SH-SY5Y (cell line): ENCODE measurements around the gene SIX6.

Source experiments
- GATA2 ChIP-seq: IDR thresholded peaks from 2 replicates; pipeline ENCODE4 v1.6.1; 2011; ENCODE audit warnings: mild to moderate bottlenecking, low read depth, low read length
- GATA3 ChIP-seq: IDR thresholded peaks from 2 replicates; pipeline ENCODE4 v1.6.1; 2011; ENCODE audit warnings: low read depth, mild to moderate bottlenecking, low read length, moderate library complexity

Gene SIX6

DNA sequence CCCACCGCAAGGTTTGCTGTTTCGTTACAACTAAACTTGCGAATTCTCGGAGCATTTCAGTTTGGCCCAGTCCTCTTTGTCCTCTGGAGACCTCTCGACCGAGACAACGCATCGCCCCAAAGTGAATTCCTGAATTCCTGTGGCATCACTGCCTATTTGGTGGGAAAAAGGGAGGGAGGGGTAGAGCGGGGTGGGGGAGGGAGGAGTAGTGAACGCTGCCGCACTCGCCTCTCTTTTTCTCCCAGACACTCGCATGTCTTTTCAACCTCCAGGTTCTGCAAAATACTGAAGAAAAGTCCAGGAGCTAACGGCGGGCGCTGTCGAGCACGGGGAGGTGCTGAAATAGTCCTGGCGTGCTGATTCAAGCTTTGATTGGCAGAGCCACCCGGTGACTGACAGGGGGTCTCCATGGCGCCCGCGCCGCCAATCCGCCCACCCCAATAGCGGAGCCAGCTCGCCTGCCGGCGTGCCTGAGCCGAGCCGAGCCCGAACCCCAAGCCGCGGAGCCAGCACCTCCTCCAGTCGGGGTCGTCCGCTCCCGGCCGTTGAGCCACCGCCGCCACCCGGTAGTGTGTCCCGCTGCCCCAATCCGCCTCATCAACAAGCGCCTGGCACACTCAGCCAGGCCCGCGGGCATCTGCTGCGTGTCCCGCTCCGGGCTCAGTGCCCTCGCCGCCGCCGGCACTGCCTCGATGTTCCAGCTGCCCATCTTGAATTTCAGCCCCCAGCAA is at the start of gene SIX6:
TSS of gene SIX6 (plus strand) at position 440 of the 731 bp plus-strand sequence. CDS start at position 693, 253 bp downstream.
- TF ChIP-seq GATA3 = no peak
- TF ChIP-seq GATA2 = no peak

GRCh38 chr14:60482743-60483142 is 26.2 kb upstream of the SIX6 start:
- no peak for TF ChIP-seq GATA2
- no peak for TF ChIP-seq GATA3

DNA sequence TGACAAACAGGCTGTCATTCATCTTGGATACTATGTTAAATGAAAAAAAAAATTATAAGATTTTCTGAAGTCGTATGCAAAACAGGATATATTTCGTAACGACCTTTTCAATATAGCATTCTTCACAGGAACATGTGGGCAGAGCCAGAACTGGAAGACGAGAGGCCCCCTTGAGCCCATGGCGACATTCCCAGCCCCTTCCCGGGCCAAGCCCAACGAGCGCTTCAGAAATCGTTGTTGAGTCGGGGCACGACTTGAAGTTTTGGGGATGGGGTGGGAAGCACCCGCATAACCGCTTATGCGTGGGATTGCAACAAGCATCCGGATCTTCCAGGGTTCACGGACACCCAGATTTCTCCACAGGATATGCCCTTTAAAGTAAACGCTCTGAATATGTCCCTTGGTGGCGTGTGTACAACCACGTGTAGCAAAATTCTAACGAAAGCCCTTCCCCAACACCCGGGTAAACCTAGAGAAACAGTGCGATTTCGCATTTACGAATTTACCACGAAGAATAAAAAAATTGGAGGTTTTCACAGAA is 23.8 kb upstream of the SIX6 start:
- no peak for TF ChIP-seq GATA2
- TF ChIP-seq GATA3 = no peak

GRCh38 chr14:60485598-60486251 is 23.2 kb upstream of the SIX6 start, which contains the start of gene C14orf39:
Gene C14orf39 (minus strand): TSS chr14:60486063. CDS start chr14:60485078, 985 bp downstream.
- TF ChIP-seq GATA2 (no peak), GATA3 (no peak)

DNA sequence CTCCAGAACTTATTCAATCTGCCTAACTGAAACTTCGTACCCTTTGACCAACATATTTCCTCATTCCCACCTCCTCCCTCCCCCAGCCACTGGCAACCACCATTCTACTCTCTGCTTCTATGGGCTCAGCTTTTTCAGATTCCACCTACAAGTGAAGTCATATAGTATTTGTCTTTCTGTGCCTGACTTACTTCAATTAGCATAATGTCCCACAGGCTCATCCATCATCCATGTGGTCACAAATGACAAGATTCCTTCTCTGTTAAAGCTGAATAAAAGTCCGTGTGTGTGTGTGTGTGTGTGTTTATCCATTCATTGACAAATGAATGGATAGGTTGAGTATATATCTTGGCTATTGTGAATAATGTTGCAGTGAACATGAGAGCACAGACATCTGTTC is 21.7 kb upstream of the SIX6 start:
- TF ChIP-seq GATA2 (no peak), GATA3 (no peak)

GRCh38 chr14:60488175-60488574 is 20.8 kb upstream of the SIX6 start:
- TF ChIP-seq GATA3 = no peak
- no peak for TF ChIP-seq GATA2

GRCh38 chr14:60490270-60490669 is 18.7 kb upstream of the SIX6 start:
- no peak for TF ChIP-seq GATA3
- TF ChIP-seq GATA2 = no peak

DNA sequence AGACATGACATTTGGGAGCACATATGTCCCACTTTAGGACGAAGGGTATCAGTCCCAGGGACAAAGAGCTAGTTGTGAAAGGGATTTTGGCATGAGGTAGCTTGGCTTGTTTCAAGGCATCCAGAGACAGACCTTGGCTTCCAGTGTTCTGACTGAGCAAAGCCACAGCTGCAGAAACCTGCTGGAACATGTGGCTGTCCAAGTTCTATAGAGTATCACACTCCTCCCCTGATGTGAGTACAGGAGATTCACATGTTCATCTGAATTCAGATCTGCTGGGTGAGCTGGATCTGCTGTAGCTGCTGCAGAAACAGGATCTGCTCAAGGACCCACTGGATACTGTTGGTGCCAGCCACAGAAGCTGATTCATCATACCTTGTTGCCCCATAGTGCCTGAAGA is 13.0 kb upstream of the SIX6 start:
- no peak for TF ChIP-seq GATA3
- TF ChIP-seq GATA2 = no peak

- TF ChIP-seq GATA2 (no peak), GATA3 (no peak)
Observed at GRCh38 chr14:60502541-60502940, 6.4 kb upstream of the SIX6 start.

- TF ChIP-seq GATA2 (no peak), GATA3 (no peak)
Observed at GRCh38 chr14:60505448-60505847, 3.5 kb upstream of the SIX6 start.

GRCh38 chr14:60506010-60506409 is 2.9 kb upstream of the SIX6 start:
- no peak for TF ChIP-seq GATA2
- TF ChIP-seq GATA3 = no peak

DNA sequence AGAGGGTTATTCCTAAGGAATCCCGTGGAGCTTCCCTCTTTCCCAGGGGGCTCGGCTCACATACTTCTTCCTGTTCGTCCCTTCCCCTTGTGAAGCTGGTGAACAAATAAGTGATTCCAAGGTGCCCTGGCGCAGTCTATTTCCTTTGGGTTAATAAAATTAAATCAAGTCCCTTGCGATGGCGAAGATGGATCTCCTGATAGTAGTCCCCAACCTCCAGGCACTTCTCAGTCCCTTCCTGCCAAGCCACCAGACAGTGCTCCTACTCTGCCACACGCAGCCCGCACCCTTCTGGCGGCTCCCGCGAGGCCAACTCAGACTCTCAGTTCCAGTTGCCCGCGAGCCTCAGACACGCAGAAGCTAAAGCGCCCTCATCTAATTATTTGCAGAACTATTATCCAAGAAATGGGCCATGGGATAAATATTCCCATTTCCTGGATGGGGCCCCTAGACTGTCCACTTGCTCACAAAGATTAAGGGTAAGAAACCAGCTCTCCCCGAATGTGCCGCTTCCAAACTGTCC is 2.4 kb upstream of the SIX6 start:
- TF ChIP-seq GATA2 (no peak), GATA3 (no peak)

DNA sequence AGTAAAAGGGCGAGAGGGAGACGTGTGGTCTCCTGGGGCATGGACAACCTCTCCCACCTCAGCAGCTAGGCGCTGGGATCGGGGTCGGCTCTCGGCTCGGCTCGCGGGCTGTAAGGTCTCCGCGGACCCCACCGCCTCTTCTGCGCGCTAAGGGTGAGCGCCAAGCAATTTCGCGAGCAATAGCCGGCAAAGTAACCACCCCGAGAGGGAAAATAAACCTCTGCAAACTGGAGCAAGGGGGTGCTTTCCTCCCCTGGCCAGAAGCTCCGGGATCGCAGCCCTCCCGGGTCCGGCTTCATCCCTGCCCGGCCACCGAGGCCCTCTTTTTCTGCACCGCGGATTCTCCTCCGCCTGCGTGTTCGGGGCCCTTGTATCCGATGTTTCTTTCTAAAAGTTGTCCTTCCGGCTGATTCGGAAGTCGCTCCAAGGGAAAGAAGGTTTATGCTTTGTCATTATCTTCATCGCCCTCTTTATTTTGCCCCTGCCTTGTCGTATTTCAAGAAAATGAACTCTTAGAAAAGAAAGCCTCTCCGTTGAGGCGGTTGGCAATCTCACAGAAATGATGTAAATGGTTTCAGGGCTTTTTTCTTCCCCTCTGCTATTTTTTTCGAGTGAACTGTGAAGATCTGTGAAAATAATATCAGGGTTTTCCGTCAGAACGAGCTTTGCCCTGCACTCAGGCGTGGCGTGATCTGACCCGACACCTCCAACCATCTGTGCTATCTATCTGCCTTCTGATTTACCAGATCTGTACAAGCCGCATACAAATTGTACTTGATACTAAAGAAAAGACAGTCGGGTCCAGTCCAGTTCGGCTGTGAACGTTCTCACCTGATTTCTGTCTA is 1.7 kb upstream of the SIX6 start:
- TF ChIP-seq GATA2 (no peak), GATA3 (no peak)

GRCh38 chr14:60508363-60508706 is 611 bp upstream of the SIX6 start:
- TF ChIP-seq GATA3 (no peak), GATA2 (no peak)
